SH-SY5Y (cell line): Measurements from ENCODE around the gene CGB5.

Source experiments
- GATA2 ChIP-seq: IDR thresholded peaks from 2 replicates; pipeline ENCODE4 v1.6.1; 2011; ENCODE audit warnings: mild to moderate bottlenecking, low read depth, low read length
- GATA3 ChIP-seq: IDR thresholded peaks from 2 replicates; pipeline ENCODE4 v1.6.1; 2011; ENCODE audit warnings: low read depth, mild to moderate bottlenecking, low read length, moderate library complexity

CGB5 gene

DNA sequence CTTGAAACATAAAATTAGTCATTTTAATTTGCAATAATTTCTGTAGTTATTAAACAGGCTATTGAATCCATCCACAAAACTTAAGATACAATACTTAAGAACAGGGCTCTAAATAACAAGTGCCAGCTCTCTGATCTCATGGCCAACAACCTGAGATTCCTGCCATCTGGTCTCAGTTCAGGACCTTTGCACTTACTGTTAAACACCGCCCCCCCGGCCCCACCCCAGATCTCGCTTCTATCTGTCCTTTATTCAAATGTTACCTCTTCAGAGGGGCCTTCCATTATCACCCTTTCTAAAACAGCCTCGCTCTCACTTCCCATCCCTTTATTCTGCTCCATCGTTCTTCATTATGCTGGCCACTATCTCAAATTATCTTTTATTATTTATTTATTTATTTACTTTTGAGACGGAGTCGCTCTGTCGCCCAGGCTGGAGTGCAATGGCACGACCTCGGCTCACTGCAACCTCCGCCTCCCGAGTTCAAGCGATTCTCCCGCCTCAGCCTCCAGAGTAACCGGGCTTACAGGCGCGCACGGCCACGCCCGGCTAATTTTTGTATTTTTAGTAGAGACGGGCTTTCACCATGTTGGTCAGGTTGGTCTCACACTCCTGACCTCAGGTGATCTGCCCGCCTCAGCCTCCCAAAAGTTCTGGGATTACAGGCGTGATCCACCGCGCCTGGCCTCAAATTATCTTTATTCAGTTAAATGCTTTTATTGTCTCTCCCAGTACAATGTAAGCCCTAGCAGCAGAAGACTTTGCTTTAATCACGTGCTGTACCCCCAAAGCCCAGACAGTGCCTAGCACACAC lies 40.8 kb downstream of the CGB5 start:
- peak; percentile 50; the same call in 1 of the 2 replicates for TF ChIP-seq GATA2
- no peak for TF ChIP-seq GATA3

GRCh38 chr19:49085020-49085867 lies 41.6 kb downstream of the CGB5 start, which contains the start of gene SNRNP70:
Gene SNRNP70 (plus strand): TSS chr19:49085451. CDS start chr19:49086415, 964 bp downstream.
- TF ChIP-seq GATA3: no peak
- no peak; the same call in 1 of the 2 replicates for TF ChIP-seq GATA2

DNA sequence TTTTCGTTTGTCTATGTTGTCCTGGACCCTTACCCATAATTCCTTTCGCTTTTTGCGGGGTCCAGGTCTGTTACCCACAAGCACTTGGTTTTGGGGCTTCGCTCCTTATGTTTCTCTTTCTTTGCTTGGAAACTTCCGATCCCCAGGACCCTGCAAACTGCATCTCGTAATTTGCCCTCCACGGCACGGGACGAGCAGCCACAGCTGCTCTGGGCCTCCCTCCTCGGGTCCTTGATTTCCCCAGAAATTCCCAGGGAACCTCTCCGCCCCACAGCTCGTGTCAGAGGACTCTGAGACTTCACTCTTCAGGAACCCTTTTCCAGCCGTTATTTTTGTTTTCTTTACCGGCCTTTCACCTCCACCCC lies 42.2 kb downstream of the CGB5 start:
- no peak for TF ChIP-seq GATA2
- TF ChIP-seq GATA3: no peak

GRCh38 chr19:49086296-49086695 lies 42.6 kb downstream of the CGB5 start:
- no peak for TF ChIP-seq GATA3
- TF ChIP-seq GATA2: no peak

- no peak for TF ChIP-seq GATA3
- TF ChIP-seq GATA2: no peak
Measured at GRCh38 chr19:49091391-49092038, 47.9 kb downstream of the CGB5 start.

GRCh38 chr19:49092686-49093085 lies 49.0 kb downstream of the CGB5 start:
- TF ChIP-seq GATA3: no peak
